HG03025 (cell line): ENCODE results near the gene IGLL1.
"Not testable (repeated sequence)": the region's sequence is repeated elsewhere in the genome, so short reads cannot be mapped to it uniquely, and the experiment has no call there.

ENCODE experiments used
- ATAC-seq: cut with Tn5 transposase; IDR thresholded peaks from one replicate; pipeline ENCODE4 v1.9.1; 2021; ENCODE audit warnings: mild to moderate bottlenecking, moderate library complexity; ENCODE audit not compliant: unreplicated experiment, low FRiP score

IGLL1 gene

DNA sequence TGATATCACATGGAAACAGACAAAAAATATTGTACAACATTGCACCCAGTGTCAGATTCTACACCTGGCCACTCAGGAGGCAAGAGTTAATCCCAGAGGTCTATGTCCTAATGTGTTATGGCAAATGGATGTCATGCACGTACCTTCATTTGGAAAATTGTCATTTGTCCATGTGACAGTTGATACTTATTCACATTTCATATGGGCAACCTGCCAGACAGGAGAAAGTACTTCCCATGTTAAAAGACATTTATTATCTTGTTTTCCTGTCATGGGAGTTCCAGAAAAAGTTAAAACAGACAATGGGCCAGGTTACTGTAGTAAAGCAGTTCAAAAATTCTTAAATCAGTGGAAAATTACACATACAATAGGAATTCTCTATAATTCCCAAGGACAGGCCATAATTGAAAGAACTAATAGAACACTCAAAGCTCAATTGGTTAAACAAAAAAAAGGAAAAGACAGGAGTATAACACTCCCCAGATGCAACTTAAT is 36.5 kb downstream of the IGLL1 start:
- not testable (repeated sequence) for ATAC-seq

DNA sequence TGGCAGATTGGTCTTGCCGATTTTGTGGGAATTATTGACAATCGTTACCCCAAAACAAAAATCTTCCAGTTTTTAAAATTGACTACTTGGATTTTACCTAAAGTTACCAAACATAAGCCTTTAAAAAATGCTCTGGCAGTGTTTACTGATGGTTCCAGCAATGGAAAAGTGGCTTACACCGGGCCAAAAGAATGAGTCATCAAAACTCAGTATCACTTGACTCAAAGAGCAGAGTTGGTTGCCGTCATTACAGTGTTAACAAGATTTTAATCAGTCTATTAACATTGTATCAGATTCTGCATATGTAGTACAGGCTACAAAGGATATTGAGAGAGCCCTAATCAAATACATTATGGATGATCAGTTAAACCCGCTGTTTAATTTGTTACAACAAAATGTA is 37.2 kb downstream of the IGLL1 start:
- ATAC-seq, result no peak

DNA sequence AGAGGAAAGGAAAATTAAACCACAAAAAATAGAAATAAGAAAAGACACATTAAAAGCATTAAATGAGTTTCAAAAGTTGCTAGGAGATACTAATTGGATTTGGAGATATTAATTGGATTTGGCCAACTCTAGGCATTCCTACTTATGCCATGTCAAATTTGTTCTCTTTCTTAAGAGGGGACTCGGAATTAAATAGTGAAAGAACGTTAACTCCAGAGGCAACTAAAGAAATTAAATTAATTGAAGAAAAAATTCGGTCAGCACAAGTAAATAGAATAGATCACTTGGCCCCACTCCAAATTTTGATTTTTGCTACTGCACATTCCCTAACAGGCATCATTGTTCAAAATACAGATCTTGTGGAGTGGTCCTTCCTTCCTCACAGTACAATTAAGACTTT is 37.7 kb downstream of the IGLL1 start:
- ATAC-seq, result not testable (repeated sequence)

GRCh38 chr22:23541849-23542281 is 38.2 kb downstream of the IGLL1 start:
- ATAC-seq, result not testable (repeated sequence)

GRCh38 chr22:23540837-23541236 is 39.3 kb downstream of the IGLL1 start:
- not testable (repeated sequence) for ATAC-seq

DNA sequence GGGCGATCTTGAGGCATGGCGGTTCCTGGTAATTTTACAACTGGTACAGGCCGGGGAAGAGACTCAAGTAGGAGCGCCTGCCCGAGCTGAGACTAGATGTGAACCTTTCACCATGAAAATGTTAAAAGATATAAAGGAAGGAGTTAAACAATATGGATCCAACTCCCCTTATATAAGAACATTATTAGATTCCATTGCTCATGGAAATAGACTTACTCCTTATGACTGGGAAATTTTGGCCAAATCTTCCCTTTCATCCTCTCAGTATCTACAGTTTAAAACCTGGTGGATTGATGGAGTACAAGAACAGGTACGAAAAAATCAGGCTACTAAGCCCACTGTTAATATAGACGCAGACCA is 40.3 kb downstream of the IGLL1 start:
- not testable (repeated sequence) for ATAC-seq

GRCh38 chr22:23539135-23539838 is 40.8 kb downstream of the IGLL1 start:
- ATAC-seq, result no peak

- ATAC-seq, result not testable (repeated sequence)
These were observed 41.4 kb downstream of the IGLL1 start for GRCh38 chr22:23538696-23539030.

- not testable (repeated sequence) for ATAC-seq
These were observed 42.0 kb downstream of the IGLL1 start for GRCh38 chr22:23537830-23538695.

DNA sequence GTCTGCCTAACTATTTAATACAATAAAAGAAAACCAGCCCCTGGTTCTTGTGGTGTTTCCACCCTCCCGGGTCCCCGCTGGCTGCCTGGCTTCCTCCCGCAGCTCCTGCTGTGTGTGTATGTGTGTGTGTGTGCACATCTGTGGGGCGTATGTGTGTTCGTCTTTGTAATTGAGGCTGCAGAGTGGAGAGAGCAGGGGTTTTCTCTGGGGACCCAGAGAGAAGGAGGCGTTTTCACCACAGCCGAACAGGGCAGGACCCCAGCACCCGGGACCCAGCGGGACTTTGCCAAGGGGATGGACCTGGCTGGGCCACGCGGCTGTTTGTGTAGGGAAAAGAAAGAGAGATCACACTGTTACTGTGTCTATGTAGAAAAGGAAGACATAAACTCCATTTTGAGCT is 42.7 kb downstream of the IGLL1 start:
- ATAC-seq, result no peak

DNA sequence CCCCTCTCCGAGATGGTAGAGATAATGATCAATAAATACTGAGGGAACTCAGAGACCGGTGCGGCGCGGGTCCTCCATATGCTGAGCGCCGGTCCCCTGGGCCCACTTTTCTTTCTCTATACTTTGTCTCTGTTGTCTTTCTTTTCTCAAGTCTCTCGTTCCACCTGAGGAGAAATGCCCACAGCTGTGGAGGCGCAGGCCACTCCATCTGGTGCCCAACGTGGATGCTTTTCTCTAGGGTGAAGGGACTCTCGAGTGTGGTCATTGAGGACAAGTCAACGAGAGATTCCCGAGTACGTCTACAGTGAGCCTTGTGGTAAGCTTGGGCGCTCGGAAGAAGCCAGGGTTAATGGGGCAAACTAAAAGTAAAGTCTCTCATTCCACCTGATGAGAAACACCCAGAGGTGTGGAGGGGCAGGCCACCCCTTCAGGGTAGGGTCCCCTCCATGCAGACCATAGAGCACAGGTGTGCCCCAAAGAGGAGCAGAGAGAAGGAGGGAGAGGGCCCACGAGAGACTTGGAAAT is 43.2 kb downstream of the IGLL1 start:
- ATAC-seq, result no peak

GRCh38 chr22:23535790-23536661 is 44.1 kb downstream of the IGLL1 start:
- ATAC-seq, result not testable (repeated sequence)

GRCh38 chr22:23534851-23535717 is 45.0 kb downstream of the IGLL1 start:
- ATAC-seq, result no peak

GRCh38 chr22:23534201-23534850 is 45.8 kb downstream of the IGLL1 start:
- no peak for ATAC-seq

GRCh38 chr22:23533771-23534191 is 46.3 kb downstream of the IGLL1 start:
- ATAC-seq, result no peak

- no peak for ATAC-seq
These were observed 46.7 kb downstream of the IGLL1 start for GRCh38 chr22:23533328-23533762.

GRCh38 chr22:23532731-23533130 is 47.4 kb downstream of the IGLL1 start:
- ATAC-seq, result no peak

DNA sequence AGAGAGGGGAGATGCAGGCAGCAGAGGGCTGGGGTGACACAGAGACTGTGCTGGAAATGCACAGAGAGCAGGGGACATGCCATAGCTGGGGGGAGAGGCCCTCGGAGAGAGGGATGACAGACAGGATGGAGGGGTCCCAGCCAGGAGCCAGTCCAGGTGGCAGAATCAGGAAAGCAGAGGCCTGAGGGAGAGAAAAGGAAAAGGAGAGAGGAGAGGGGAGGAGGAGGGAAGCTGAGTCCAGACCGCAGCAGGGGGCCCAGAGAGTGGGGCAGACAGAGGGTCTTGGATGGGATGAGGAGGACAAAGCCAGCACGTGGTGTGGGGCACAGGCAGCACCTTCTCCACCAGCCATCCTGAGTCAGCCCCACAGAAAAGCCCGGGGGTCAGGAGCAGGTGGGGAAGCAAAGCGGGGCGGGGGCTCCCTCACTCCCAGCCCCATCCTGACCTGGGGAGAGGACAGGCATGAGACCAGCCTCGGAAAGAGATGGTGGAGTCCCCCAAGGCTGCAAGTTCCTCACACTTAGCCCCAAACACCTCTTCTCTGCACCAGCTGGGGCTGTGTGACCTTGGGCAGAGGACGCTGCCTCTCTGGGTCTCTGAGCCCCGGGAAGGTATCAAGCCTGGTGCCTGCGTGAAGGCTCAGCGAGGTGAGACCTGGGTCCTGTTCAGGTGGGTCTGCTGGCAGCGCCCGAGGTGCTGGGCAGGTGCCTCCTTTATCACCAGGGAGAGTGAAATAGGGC is 48.0 kb downstream of the IGLL1 start:
- no peak for ATAC-seq
